Uterus (tissue), 4 donors: Measurements from ENCODE around the gene SMIM7. TPM values are rescaled to one million over a fixed set of nuclear protein-coding genes. Genes with fewer than 3 reads are reported as not detected.
"Not testable (repeated sequence)": the region's sequence is repeated elsewhere in the genome, so short reads cannot be mapped to it uniquely, and the experiment has no call there.

ENCODE experiments used
- DNase-seq, 2 donors: peaks; one replicate each; pipeline ENCODE4 v3.0.0-alpha.2; 2019 to 2020
- H3K27ac ChIP-seq, 2 donors: fragments of 200-600 bp; sonication (generic); 1 replicate in 1 of 2; 2 replicates in 1 of 2; pipeline ENCODE4 v1.5.1; 2016 to 2018
- H3K27me3 ChIP-seq, 2 donors: fragments of 200-600 bp; sonication (generic); one replicate each; pipeline ENCODE4 v1.5.1; 2018 to 2019; ENCODE audit warnings: control low read depth in 1 of 2
- H3K36me3 ChIP-seq, 2 donors: fragments of 200-600 bp; sonication (generic); one replicate each; pipeline ENCODE4 v1.5.1; 2019; ENCODE audit warnings: control low read depth in 1 of 2
- H3K4me1 ChIP-seq, 2 donors: fragments of 200-600 bp; sonication (generic); one replicate each; pipeline ENCODE4 v1.5.1; 2018 to 2019; ENCODE audit warnings: control low read depth in 1 of 2
- H3K4me3 ChIP-seq, 2 donors: fragments of 200-600 bp; sonication (generic); 1 replicate in 1 of 2; 2 replicates in 1 of 2; pipeline ENCODE4 v1.5.1; 2018 to 2019; ENCODE audit warnings: mild to moderate bottlenecking in 1 of 2
- H3K9me3 ChIP-seq, 2 donors: fragments of 200-600 bp; sonication (generic); one replicate each; pipeline ENCODE4 v1.5.1; 2019; ENCODE audit warnings: control low read depth in 1 of 2
- CTCF ChIP-seq, 4 experiments: fragments of 200-600 bp in 2 of 4; fragments of 450-650 bp in 2 of 4; sonication (generic) in 2 of 4; IDR thresholded peaks; one replicate each; pipeline ENCODE4 v1.5.1; 2016 to 2019; ENCODE audit warnings: antibody characterized with exemption in 4 of 4, mild to moderate bottlenecking in 2 of 4, moderate library complexity in 1 of 4
- POLR2A ChIP-seq, 2 donors: fragments of 450-650 bp; IDR thresholded peaks; one replicate each; pipeline ENCODE4 v1.6.1; 2016; ENCODE audit warnings: antibody characterized with exemption in 2 of 2, mild to moderate bottlenecking in 1 of 2, moderate library complexity in 1 of 2
- intact Hi-C: fragments of 100-400 bp; cut with DNase I; formaldehyde crosslinking; loops from one replicate; pipeline ENCODE4 v1.15.1; 2023; ENCODE audit warnings: low total_unique reads
- total RNA-seq, 4 donors: library from RNA; depleted of rRNA in 3 of 4; stranded (reverse); fragments of >200 nt in 3 of 4; gene quantifications; one replicate each; pipeline versions ENCODE4 v1.1.0 to v1.2.4, GENCODE V29; 2014 to 2023
- donor health status: DM: yes; HTN: yes; CAD: no.

The SMIM7 gene
- total RNA-seq, 4 donors from 2014 or later, result 26.6 to 144 (median 85.0) TPM

DNA sequence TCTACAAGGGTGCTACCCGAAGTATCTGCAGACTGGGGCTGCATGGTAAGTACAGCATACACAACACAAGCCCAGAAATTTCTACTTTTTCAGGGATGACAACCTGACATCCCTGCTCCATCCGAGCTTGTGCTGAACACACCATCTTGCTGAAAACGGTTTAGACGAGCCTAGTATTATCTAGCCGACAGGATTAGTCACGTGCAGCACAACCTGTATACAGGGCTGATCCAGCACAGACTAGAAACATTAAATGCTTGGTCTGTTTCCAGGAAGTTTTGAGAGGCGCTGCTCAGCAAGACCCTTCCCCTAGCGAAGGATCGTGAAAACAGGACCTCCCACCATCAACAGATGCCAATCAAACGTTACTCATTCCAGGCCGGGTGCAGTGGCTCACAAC, 4.2 kb downstream of the SMIM7 start:
- H3K9me3 ChIP-seq, result no peaks in the 10 kb centered on the region
- intact Hi-C loops, result no loop called here

GRCh38 chr19:16654627-16655026, 5.3 kb downstream of the SMIM7 start:
- Histone ChIP-seq H3K4me3 (no peak overlapping the region), H3K9me3 (no peaks in the 10 kb centered on the region), H3K36me3 (no peaks in the 10 kb centered on the region), H3K27me3 (no peaks in the 10 kb centered on the region), H3K27ac (no peak overlapping the region), H3K4me1 (peaks cover 8 to 10% of the 10 kb centered on the region in 2 donors)
- TF ChIP-seq POLR2A (IDR thresholded peaks at IDR 0.05), result no peak
- TF ChIP-seq CTCF (IDR thresholded peaks at IDR 0.05), result no peak
- intact Hi-C loops, result no loop called here
- DNase-seq, result no peak

More for the DNA sequence above, 4.2 kb downstream of the SMIM7 start:
- Histone ChIP-seq H3K4me3 (no peak overlapping the region), H3K4me1 (peaks cover 8 to 10% of the 10 kb centered on the region in 2 donors), H3K27ac (no peak overlapping the region), H3K36me3 (no peaks in the 10 kb centered on the region), H3K27me3 (no peaks in the 10 kb centered on the region)
- TF ChIP-seq CTCF (IDR thresholded peaks at IDR 0.05) (no peak), POLR2A (IDR thresholded peaks at IDR 0.05) (no peak)
- no peak for DNase-seq

GRCh38 chr19:16654140-16654539, 5.8 kb downstream of the SMIM7 start:
- H3K4me1 ChIP-seq, result peaks cover 8 to 10% of the 10 kb centered on the region in 2 donors
- intact Hi-C loops, result no loop called here

DNA sequence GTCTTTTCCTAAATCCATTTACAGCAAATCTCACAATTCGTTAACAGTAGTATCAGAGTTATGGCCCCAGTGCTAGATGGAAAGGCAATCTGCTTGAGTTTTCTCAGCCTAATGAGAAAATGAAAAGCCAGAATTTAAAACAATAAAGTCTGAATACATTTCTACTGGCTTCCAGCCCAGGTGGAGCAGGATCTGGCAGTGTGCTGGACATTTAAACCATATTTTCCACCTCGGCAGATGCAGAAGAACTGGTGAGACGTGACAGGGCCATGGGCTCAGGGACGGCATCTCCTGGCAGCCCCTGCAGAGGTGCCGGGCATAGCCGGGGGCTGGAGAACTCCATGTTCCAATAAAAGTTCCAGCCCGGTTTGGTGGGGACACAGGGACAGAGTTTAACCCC, 7.1 kb downstream of the SMIM7 start:
- intact Hi-C loops, result no loop called here
- DNase-seq, result no peak
- no peaks in the 10 kb centered on the region for H3K4me1 ChIP-seq
- H3K9me3 ChIP-seq, result no peaks in the 10 kb centered on the region
- H3K4me3 ChIP-seq, result no peak overlapping the region
- no peak for TF ChIP-seq POLR2A (IDR thresholded peaks at IDR 0.05)
- TF ChIP-seq CTCF (IDR thresholded peaks at IDR 0.05), result no peak
- H3K36me3 ChIP-seq, result no peaks in the 10 kb centered on the region
- no peak overlapping the region for H3K27ac ChIP-seq
- H3K27me3 ChIP-seq, result no peaks in the 10 kb centered on the region

More at GRCh38 chr19:16654140-16654539, 5.8 kb downstream of the SMIM7 start:
- H3K9me3 ChIP-seq, result no peaks in the 10 kb centered on the region
- no peak overlapping the region for H3K4me3 ChIP-seq
- TF ChIP-seq CTCF (IDR thresholded peaks at IDR 0.05), result no peak
- no peak for TF ChIP-seq POLR2A (IDR thresholded peaks at IDR 0.05)
- H3K27me3 ChIP-seq, result no peaks in the 10 kb centered on the region
- no peaks in the 10 kb centered on the region for H3K36me3 ChIP-seq
- no peak overlapping the region for H3K27ac ChIP-seq
- DNase-seq, result no peak

DNA sequence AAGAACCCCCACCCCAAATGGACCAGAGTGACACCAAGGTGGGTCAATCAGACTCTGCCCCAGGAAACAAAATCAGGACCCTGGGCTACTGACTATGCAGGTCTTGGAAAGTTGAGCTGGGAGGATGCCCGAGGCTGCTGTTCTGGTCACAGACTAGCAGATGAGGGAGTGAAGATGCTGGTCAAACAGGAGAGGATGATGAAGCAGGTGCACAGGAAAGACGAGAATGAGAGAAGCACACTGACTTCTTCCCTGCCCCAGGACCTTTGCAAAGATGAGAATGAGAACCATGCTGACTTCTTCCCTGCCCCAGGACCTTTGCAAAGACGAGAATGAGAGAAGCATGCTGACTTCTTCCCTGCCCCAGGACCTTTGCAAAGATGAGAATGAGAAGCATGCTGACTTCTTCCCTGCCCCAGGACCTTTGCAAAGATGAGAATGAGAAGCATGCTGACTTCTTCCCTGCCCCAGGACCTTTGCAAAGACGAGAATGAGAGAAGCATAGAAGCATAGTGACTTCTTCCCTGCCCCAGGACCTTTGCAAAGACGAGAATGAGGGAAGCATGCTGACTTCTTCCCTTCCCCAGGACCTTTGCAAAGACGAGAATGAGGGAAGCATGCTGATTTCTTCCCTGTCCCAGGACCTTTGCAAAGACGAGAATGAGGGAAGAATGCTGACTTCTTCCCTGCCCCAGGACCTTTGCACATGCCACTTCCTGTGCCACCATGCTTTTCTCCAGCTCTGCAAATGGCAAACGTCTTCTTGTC, 8.3 kb downstream of the SMIM7 start:
- DNase-seq, H3K4me3 ChIP-seq, intact Hi-C loops, H3K9me3 ChIP-seq, H3K4me1 ChIP-seq, H3K27ac ChIP-seq, H3K27me3 ChIP-seq, H3K36me3 ChIP-seq: not testable (repeated sequence)
